Measurements from ENCODE around the gene MTMR3. TPM values are rescaled to one million over a fixed set of nuclear protein-coding genes. Genes with fewer than 3 reads are reported as not detected.

The MTMR3 gene
- total RNA-seq, 1 experiment from 2014 or later: 27.0 TPM

DNA sequence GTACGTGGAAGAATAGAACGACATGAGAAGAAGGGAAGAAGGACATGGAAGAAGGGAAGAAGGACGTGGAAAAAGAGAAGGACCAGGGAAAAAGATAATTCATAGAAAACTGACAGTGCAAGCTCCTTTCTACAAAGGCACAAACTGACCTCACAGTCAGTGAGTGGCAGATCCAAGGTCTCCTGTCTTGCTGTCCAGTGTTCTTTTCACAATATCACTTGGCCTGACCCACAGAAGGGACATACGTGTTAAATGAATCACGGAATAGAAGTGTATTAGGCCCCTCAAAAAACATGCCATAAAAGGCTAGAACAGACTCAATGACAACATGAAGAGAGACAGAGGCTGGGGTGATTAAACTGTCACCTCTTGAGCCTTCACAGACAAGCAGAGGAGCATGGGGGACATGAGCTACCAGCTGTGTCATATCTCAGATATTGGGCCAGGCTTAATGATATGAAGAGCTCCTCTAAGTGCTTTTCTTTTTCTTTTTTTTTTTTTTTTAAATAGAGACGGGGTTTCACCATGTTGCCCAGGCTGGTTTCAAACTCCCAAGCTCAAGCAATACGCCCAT is 49.5 kb upstream of the MTMR3 start:
- Histone ChIP-seq H3K9ac (ENCODE audit: low read length) (no peak overlapping the region), H3K4me1 (ENCODE audit: control insufficient read depth in 1 of 2, insufficient read depth in 2 of 2, low read length in 2 of 2) (peaks cover 4 to 13% of the 10 kb centered on the region in 2 experiments), H3K9me2 (ENCODE audit: insufficient read depth) (no peaks in the 10 kb centered on the region), H3K36me3 (ENCODE audit: control insufficient read depth in 1 of 2, insufficient read depth in 2 of 2, low read length in 2 of 2) (peaks cover 16 to 19% of the 10 kb centered on the region in 2 experiments; a peak in 2 of 4 replicates), H2AFZ (ENCODE audit: low read depth, low read length, poor library complexity, severe bottlenecking) (no peak overlapping the region), H3K4me3 (replicated peaks in 1 of 2; ENCODE audit: low read depth in 1 of 2, low read length in 2 of 2) (no peak overlapping the region), H4K20me1 (ENCODE audit: insufficient read depth) (no peaks in the 10 kb centered on the region), H3K4me2 (ENCODE audit: low read length) (no peak overlapping the region), H3K27ac (ENCODE audit: low read depth, low read length) (no peak overlapping the region), H3K27me3 (ENCODE audit: insufficient read depth, low read length) (no peaks in the 10 kb centered on the region), H3K79me2 (ENCODE audit: insufficient read depth, low read length) (peaks cover 32% of the 10 kb centered on the region), H3K9me3 (ENCODE audit: control insufficient read depth in 1 of 2, insufficient read depth in 1 of 2, low read depth in 1 of 2, low read length in 2 of 2) (no peaks in the 10 kb centered on the region)
- RAD21 ChIA-PET (ENCODE audit: low non-redundant PET in 1 of 2, low total read pairs in 2 of 2, uncharacterized antibody in 2 of 2, unreplicated experiment in 2 of 2): no interaction called here
- BruUV-seq (replicated peaks): no TSS peak
- intact Hi-C loops (cut with micrococcal nuclease): no loop called here
- CTCF ChIA-PET: no interaction called here
- DNase-seq (ENCODE audit: low read depth, low spot score) (no peak), ATAC-seq (no peak)
- POLR2A ChIA-PET: no interaction called here
- TF ChIP-seq EGR1 (IDR thresholded peaks at IDR 0.05; ENCODE audit: low read depth) (no peak), CBX3 (IDR thresholded peaks at IDR 0.05; ENCODE audit: low read depth) (no peak), FOSL1 (IDR thresholded peaks at IDR 0.05; ENCODE audit: low read depth) (no peak), EZH2phosphoT487 (IDR thresholded peaks at IDR 0.05; ENCODE audit: borderline replicate concordance) (no peak), RAD21 (IDR thresholded peaks at IDR 0.05; ENCODE audit: low read depth) (no peak), TCF7L2 (IDR thresholded peaks at IDR 0.05; ENCODE audit: borderline replicate concordance, extremely low read depth, insufficient read depth, insufficient read length) (no peak), POLR2AphosphoS5 (IDR thresholded peaks at IDR 0.05; ENCODE audit: low read depth, low read length) (no peak), SRF (IDR thresholded peaks at IDR 0.05; ENCODE audit: low read depth) (no peak), POLR2A (IDR thresholded peaks at IDR 0.05; ENCODE audit: borderline replicate concordance, extremely low read depth, insufficient read depth, insufficient read length) (no peak), YY1 (IDR thresholded peaks at IDR 0.05; ENCODE audit: extremely low read depth, insufficient replicate concordance, low read depth, low read length) (no peak), SP1 (IDR thresholded peaks at IDR 0.05; ENCODE audit: low read depth) (no peak), EZH2 (IDR thresholded peaks at IDR 0.05) (no peak), SIN3A (IDR thresholded peaks at IDR 0.05; ENCODE audit: low read depth) (no peak), ZNF274 (IDR thresholded peaks at IDR 0.05; ENCODE audit: low read depth, low read length) (no peak), ELF1 (IDR thresholded peaks at IDR 0.05; ENCODE audit: borderline replicate concordance, low read depth) (no peak)
- TF ChIP-seq, protein P1, sequence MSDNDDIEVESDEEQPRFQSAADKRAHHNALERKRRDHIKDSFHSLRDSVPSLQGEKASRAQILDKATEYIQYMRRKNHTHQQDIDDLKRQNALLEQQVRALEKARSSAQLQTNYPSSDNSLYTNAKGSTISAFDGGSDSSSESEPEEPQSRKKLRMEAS (IDR thresholded peaks at IDR 0.05): no peak
- TF ChIP-seq, protein P2, sequence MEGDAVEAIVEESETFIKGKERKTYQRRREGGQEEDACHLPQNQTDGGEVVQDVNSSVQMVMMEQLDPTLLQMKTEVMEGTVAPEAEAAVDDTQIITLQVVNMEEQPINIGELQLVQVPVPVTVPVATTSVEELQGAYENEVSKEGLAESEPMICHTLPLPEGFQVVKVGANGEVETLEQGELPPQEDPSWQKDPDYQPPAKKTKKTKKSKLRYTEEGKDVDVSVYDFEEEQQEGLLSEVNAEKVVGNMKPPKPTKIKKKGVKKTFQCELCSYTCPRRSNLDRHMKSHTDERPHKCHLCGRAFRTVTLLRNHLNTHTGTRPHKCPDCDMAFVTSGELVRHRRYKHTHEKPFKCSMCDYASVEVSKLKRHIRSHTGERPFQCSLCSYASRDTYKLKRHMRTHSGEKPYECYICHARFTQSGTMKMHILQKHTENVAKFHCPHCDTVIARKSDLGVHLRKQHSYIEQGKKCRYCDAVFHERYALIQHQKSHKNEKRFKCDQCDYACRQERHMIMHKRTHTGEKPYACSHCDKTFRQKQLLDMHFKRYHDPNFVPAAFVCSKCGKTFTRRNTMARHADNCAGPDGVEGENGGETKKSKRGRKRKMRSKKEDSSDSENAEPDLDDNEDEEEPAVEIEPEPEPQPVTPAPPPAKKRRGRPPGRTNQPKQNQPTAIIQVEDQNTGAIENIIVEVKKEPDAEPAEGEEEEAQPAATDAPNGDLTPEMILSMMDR (IDR thresholded peaks at IDR 0.05 in 2 of 3, conservative IDR thresholded peaks at IDR 0.05 in 1 of 3; ENCODE audit: borderline replicate concordance in 1 of 3, insufficient read depth in 1 of 3, low read depth in 2 of 3, low read length in 2 of 3): no peak

Data from HCT116 (cell line).